HG03159 (cell line): ENCODE measurements around the gene SLC9A9.

Source experiments
- ATAC-seq: cut with Tn5 transposase; IDR thresholded peaks from one replicate; pipeline ENCODE4 v1.9.1; 2021; ENCODE audit warnings: mild to moderate bottlenecking, moderate library complexity; ENCODE audit not compliant: unreplicated experiment

The SLC9A9 gene

GRCh38 chr3:143604402-143605185 lies 243.7 kb downstream of the SLC9A9 start:
- ATAC-seq: peak; percentile 89

- ATAC-seq: no peak
Measured at GRCh38 chr3:143603774-143604173, 244.5 kb downstream of the SLC9A9 start.

- no peak for ATAC-seq
Measured at GRCh38 chr3:143601723-143602484, 246.4 kb downstream of the SLC9A9 start.

GRCh38 chr3:143600756-143601718 lies 247.2 kb downstream of the SLC9A9 start:
- no peak for ATAC-seq

- no peak for ATAC-seq
Measured at GRCh38 chr3:143597774-143598652, 250.3 kb downstream of the SLC9A9 start.

- no peak for ATAC-seq
Measured at GRCh38 chr3:143596957-143597642, 251.2 kb downstream of the SLC9A9 start.

- ATAC-seq: peak; percentile 99
Measured at GRCh38 chr3:143595456-143596077, 252.7 kb downstream of the SLC9A9 start.

GRCh38 chr3:143594206-143594605 lies 254.1 kb downstream of the SLC9A9 start:
- ATAC-seq: no peak

GRCh38 chr3:143590660-143591059 lies 257.6 kb downstream of the SLC9A9 start:
- ATAC-seq: no peak

- no peak for ATAC-seq
Measured at GRCh38 chr3:143586576-143586975, 261.7 kb downstream of the SLC9A9 start.

- no peak for ATAC-seq
Measured at GRCh38 chr3:143585720-143586456, 262.4 kb downstream of the SLC9A9 start.

- ATAC-seq: no peak
Measured at GRCh38 chr3:143584474-143584873, 263.8 kb downstream of the SLC9A9 start.

GRCh38 chr3:143581972-143582722 lies 266.1 kb downstream of the SLC9A9 start:
- ATAC-seq: no peak

GRCh38 chr3:143578810-143579435 lies 269.3 kb downstream of the SLC9A9 start:
- no peak for ATAC-seq

GRCh38 chr3:143576568-143577270 lies 271.5 kb downstream of the SLC9A9 start:
- no peak for ATAC-seq

GRCh38 chr3:143574933-143575332 lies 273.3 kb downstream of the SLC9A9 start:
- no peak for ATAC-seq
